T-cell (primary cell): ENCODE results near the gene VTA1. TPM values are rescaled to one million over a fixed set of nuclear protein-coding genes. Genes with fewer than 3 reads are reported as not detected.
"Not testable (repeated sequence)": the region's sequence is repeated elsewhere in the genome, so short reads cannot be mapped to it uniquely, and the experiment has no call there.

Experiments used
- ATAC-seq, 4 experiments: fragments of 200-7000 bp in 3 of 4; fragments of 150-1000 bp in 1 of 4; cut with Tn5 transposase; replicated peaks in 1 of 4; 1 replicate in 3 of 4; 2 replicates in 1 of 4; pipeline ENCODE4 v1.10.0; 2021; ENCODE audit warnings: moderate library complexity in 3 of 4, mild to moderate bottlenecking in 2 of 4, moderate number of reproducible peaks in 1 of 4
- CTCF ChIA-PET, 2 donors: fragments of 300-600 bp; sonication (Branson Sonifier 250); formaldehyde crosslinking; loops; one replicate each; lab custom pipeline; 2022; ENCODE audit warnings: antibody characterized with exemption in 2 of 2; lab: Charles Lee
- POLR2A ChIA-PET, 2 donors: fragments of 300-600 bp; sonication (Branson Sonifier 250); formaldehyde crosslinking; loops; one replicate each; lab custom pipeline; 2022; ENCODE audit warnings: antibody characterized with exemption in 2 of 2; lab: Charles Lee
- DNase-seq, 35 experiments: peaks; one replicate each; pipeline versions ENCODE4 v3.0.0 to v3.0.0-alpha.2; 2013 to 2023
- H3K27ac ChIP-seq: one replicate; pipeline ENCODE4 v1.5.1; 2013; ENCODE audit warnings: low read length
- H3K27me3 ChIP-seq, 2 experiments: replicated peaks in 1 of 2; 1 replicate in 1 of 2; 2 replicates in 1 of 2; pipeline versions ENCODE4 v1.6.1 to v1.7.0; 2013; ENCODE audit warnings: low read length in 1 of 2, mixed read lengths in 1 of 2; ENCODE audit not compliant: control insufficient read depth in 2 of 2, insufficient read depth in 2 of 2; ENCODE audit errors: extremely low read depth in 1 of 2
- H3K36me3 ChIP-seq, 2 donors: 1 replicate in 1 of 2; 2 replicates in 1 of 2; pipeline versions ENCODE4 v1.6.1 to v1.7.0; 2013; ENCODE audit warnings: low read length in 1 of 2; ENCODE audit not compliant: control insufficient read depth in 2 of 2, insufficient read depth in 1 of 2; ENCODE audit errors: extremely low read depth in 1 of 2
- H3K4me1 ChIP-seq, 2 experiments: 1 replicate in 1 of 2; 2 replicates in 1 of 2; pipeline versions ENCODE4 v1.6.1 to v1.7.0; 2013; ENCODE audit warnings: low read length in 2 of 2, mixed read lengths in 1 of 2; ENCODE audit not compliant: insufficient read depth in 2 of 2, control insufficient read depth in 1 of 2; ENCODE audit errors: extremely low read depth in 1 of 2
- H3K4me3 ChIP-seq, 2 donors: 1 replicate in 1 of 2; 2 replicates in 1 of 2; pipeline versions ENCODE4 v1.5.1 to v1.7.0; 2013; ENCODE audit warnings: mild to moderate bottlenecking in 2 of 2, low read length in 1 of 2, moderate library complexity in 1 of 2; ENCODE audit not compliant: control insufficient read depth in 1 of 2; ENCODE audit errors: extremely low read depth in 1 of 2
- H3K9me3 ChIP-seq: 2 replicates; pipeline ENCODE4 v1.7.0; 2013
- H3K27ac Mint-ChIP-seq, 2 donors: one replicate each; pipeline ENCODE4 v1.8.0; 2020 to 2021; ENCODE audit warnings: mild to moderate bottlenecking in 2 of 2, mixed read lengths in 2 of 2
- H3K27me3 Mint-ChIP-seq, 2 donors: one replicate each; pipeline ENCODE4 v1.8.0; 2021 to 2022; ENCODE audit warnings: mixed read lengths in 2 of 2
- H3K36me3 Mint-ChIP-seq: one replicate; pipeline ENCODE4 v1.8.0; 2021; ENCODE audit warnings: mixed read lengths
- H3K4me1 Mint-ChIP-seq, 3 donors: one replicate each; pipeline ENCODE4 v1.8.0; 2020 to 2022; ENCODE audit warnings: mixed read lengths in 3 of 3, mild to moderate bottlenecking in 1 of 3
- H3K4me3 Mint-ChIP-seq, 3 donors: one replicate each; pipeline ENCODE4 v1.8.0; 2020 to 2022; ENCODE audit warnings: mild to moderate bottlenecking in 3 of 3, mixed read lengths in 3 of 3, moderate library complexity in 3 of 3
- H3K9me3 Mint-ChIP-seq, 3 donors: one replicate each; pipeline ENCODE4 v1.8.0; 2020 to 2022; ENCODE audit warnings: mixed read lengths in 3 of 3
- WGBS: methylation state at CpG from one replicate; pipeline ENCODE4 v1.1.5; 2013; ENCODE audit warnings: missing lambda C conversion rate; ENCODE audit not compliant: insufficient coverage; 5-methylcytosine and 5-hydroxymethylcytosine counted together
- total RNA-seq, 35 experiments: library from RNA in 6 of 35; stranded (reverse) in 6 of 35; fragments of 120-200 nt in 1 of 35; gene quantifications; one replicate each; pipeline versions ENCODE4 v1.2.1 to v1.2.4 and lab custom pipeline; 2013 to 2026

The VTA1 gene
- total RNA-seq, 5 donors from 2014 or later (not counting 1 experiment from before 2014, with no cell fraction given): 19.2 to 31.5 (median 29.0) TPM

GRCh38 chr6:142118925-142119324, 28.1 kb upstream of the VTA1 start:
- no peaks in the 10 kb centered on the region for H3K36me3 ChIP-seq
- Mint-ChIP-seq H3K4me3 (no peak overlapping the region), H3K9me3 (no peaks in the 10 kb centered on the region), H3K4me1 (no peaks in the 10 kb centered on the region), H3K27ac (no peak overlapping the region), H3K27me3 (peaks cover 3 to 16% of the 10 kb centered on the region in 2 donors), H3K36me3 (no peaks in the 10 kb centered on the region)
- WGBS: 100% methylated on average over 2 of the region's 2 CpGs
- H3K9me3 ChIP-seq: no peaks in the 10 kb centered on the region
- H3K27me3 ChIP-seq: no peaks in the 10 kb centered on the region
- H3K27ac ChIP-seq: no peak overlapping the region
- ChIA-PET POLR2A (interaction anchor here in 1 of 2 donors (0.6 kb wide), 1 partner anchor 47 kb away, joined by 4 read pairs; no protein-coding TSS in a partner anchor), CTCF (no interaction called here)
- ATAC-seq: no peak
- no peak overlapping the region for H3K4me3 ChIP-seq
- no peak for DNase-seq
- no peaks in the 10 kb centered on the region for H3K4me1 ChIP-seq

DNA sequence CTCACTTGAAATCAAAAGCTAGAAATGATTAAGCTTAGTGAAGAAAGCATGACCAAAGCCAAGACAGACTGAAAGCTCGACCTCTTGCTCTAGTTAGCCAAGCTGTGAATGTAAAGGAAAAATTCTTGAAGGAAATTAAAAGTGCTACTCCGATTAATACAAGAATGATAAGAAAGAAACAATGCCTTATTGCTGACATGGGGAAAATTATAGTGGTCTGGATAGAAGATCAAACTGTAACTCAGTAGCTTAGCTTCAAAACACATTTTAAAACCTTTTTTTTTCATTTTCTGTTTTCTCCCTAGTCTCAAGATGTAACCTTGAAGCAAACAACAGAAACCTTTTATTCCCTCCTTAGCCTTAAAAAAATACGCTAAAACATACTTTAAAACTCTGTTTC, 25.7 kb upstream of the VTA1 start:
- Histone ChIP-seq H3K27ac (no peak overlapping the region), H3K36me3 (no peaks in the 10 kb centered on the region), H3K9me3 (no peaks in the 10 kb centered on the region), H3K4me3 (no peak overlapping the region), H3K4me1 (no peaks in the 10 kb centered on the region), H3K27me3 (no peaks in the 10 kb centered on the region)
- H3K27ac Mint-ChIP-seq: no peak overlapping the region
- no peaks in the 10 kb centered on the region for H3K36me3 Mint-ChIP-seq
- CTCF ChIA-PET: interaction anchor here (0.9 to 1.8 kb wide), 2 partner anchors 10 to 75 kb away, joined by 3 to 6 read pairs; no protein-coding TSS in a partner anchor
- DNase-seq (no peak), ATAC-seq (no peak)
- H3K4me3 Mint-ChIP-seq: no peak overlapping the region
- WGBS: 68% methylated on average over 2 of the region's 3 CpGs
- peaks cover 2 to 13% of the 10 kb centered on the region in 2 donors for H3K27me3 Mint-ChIP-seq
- POLR2A ChIA-PET: no interaction called here
- H3K9me3 Mint-ChIP-seq: no peaks in the 10 kb centered on the region
- H3K4me1 Mint-ChIP-seq: no peaks in the 10 kb centered on the region

DNA sequence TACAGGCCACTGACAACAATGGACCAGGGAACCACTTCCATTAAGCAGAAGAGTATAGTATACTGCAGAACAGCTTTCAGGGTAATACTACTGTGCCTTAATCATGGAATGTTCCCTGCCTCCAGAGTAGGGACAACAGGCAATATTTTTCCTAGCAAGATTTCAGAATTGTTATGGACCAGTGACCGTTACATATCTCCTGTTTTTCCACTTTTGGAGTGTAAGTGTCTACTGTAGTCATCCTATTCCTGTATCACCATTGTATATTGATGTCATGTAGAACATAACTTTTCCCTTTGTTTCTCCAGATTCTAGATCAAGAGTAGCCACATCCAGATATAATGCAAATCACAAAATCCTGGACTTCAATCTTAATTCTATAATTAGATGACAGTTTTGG, 16.2 kb upstream of the VTA1 start:
- H3K4me3 ChIP-seq: no peak overlapping the region
- no peaks in the 10 kb centered on the region for H3K4me1 ChIP-seq
- no CpG with 5 or more reads among the region's 1 CpG for WGBS
- ChIA-PET CTCF (interaction anchor here in 1 of 2 donors (0.6 kb wide), 1 partner anchor 24 kb away, joined by 3 read pairs; no protein-coding TSS in a partner anchor), POLR2A (no interaction called here)
- Mint-ChIP-seq H3K27me3 (peaks cover 15 to 38% of the 10 kb centered on the region in 2 donors), H3K27ac (no peak overlapping the region), H3K4me1 (no peaks in the 10 kb centered on the region), H3K36me3 (no peaks in the 10 kb centered on the region), H3K4me3 (no peak overlapping the region), H3K9me3 (no peaks in the 10 kb centered on the region)
- no peak for ATAC-seq
- no peaks in the 10 kb centered on the region for H3K36me3 ChIP-seq
- no peak overlapping the region for H3K27ac ChIP-seq
- H3K27me3 ChIP-seq: no peaks in the 10 kb centered on the region
- peaks cover 6% of the 10 kb centered on the region for H3K9me3 ChIP-seq
- DNase-seq: no peak

DNA sequence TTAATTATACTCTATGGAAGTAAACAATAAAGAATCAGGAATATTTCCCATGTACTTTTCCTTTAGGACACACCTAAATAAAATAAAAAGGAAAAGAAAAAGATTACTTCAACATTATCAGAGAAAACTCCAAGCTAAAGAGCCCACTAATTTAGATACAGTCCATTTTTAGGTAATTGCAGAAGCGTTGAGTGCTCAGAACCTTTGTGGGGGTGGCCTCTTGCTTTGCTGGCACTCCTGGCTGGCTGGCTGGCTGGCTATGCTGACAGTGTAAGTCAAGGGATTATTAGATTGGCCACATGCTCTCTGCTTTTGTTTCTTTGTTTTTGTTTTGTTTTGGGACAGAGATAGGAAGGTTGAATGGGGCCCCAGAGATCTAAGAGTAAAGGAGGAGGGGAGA, 14.4 kb upstream of the VTA1 start, which contains the start of gene GJE1:
GJE1 (plus strand) TSS at position 301 of the 400 bp plus-strand sequence. CDS start 234 bp downstream, outside the sequence.
- peaks cover 6% of the 10 kb centered on the region for H3K9me3 ChIP-seq
- no peaks in the 10 kb centered on the region for H3K27me3 ChIP-seq
- peaks cover 17 to 41% of the 10 kb centered on the region in 2 donors for H3K27me3 Mint-ChIP-seq
- 88% methylated on average over 1 of the region's 1 CpG for WGBS
- no peak for DNase-seq
- no peaks in the 10 kb centered on the region for H3K9me3 Mint-ChIP-seq
- ChIA-PET POLR2A (no interaction called here), CTCF (no interaction called here)
- no peaks in the 10 kb centered on the region for H3K36me3 Mint-ChIP-seq
- ATAC-seq: no peak
- no peaks in the 10 kb centered on the region for H3K4me1 Mint-ChIP-seq
- no peaks in the 10 kb centered on the region for H3K36me3 ChIP-seq
- H3K27ac ChIP-seq: no peak within 1 kb of the TSS
- no peak within 1 kb of the TSS for H3K27ac Mint-ChIP-seq
- no peak within 1 kb of the TSS for H3K4me3 ChIP-seq
- H3K4me3 Mint-ChIP-seq: no peak within 1 kb of the TSS
- no peaks in the 10 kb centered on the region for H3K4me1 ChIP-seq

DNA sequence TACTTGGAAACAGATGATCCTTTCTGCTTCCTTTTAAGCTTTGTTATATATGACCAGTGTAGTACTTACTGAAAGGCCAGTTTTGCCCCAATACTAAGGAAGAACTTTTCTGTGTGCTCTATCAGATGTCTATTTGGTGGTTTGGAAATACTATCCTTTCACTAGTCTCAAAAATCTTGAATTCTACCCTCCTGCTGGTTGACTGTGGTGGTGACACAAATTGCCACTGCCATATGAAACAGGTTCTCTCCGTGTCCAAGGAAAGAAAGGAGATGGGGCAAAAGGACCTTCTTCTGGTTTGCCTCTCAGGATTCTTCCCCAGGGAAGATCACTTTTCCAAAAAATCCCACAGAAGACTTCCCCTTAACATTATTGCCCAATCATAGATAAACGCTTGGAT, 8.2 kb upstream of the VTA1 start:
- Mint-ChIP-seq H3K27ac (no peak overlapping the region), H3K9me3 (no peaks in the 10 kb centered on the region), H3K27me3 (peaks cover 13 to 14% of the 10 kb centered on the region in 2 donors), H3K4me3 (no peak overlapping the region), H3K36me3 (no peaks in the 10 kb centered on the region), H3K4me1 (no peaks in the 10 kb centered on the region)
- Histone ChIP-seq H3K4me3 (no peak overlapping the region), H3K36me3 (no peaks in the 10 kb centered on the region), H3K27me3 (no peaks in the 10 kb centered on the region), H3K9me3 (no peaks in the 10 kb centered on the region), H3K4me1 (no peaks in the 10 kb centered on the region), H3K27ac (no peak overlapping the region)
- ChIA-PET CTCF (no interaction called here), POLR2A (interaction anchor here in 1 of 2 donors (0.6 kb wide), 1 partner anchor 738 kb away, joined by 3 read pairs; no protein-coding TSS in a partner anchor)
- DNase-seq (no peak), ATAC-seq (no peak)
- WGBS: 0% methylated on average over 1 of the region's 2 CpGs

DNA sequence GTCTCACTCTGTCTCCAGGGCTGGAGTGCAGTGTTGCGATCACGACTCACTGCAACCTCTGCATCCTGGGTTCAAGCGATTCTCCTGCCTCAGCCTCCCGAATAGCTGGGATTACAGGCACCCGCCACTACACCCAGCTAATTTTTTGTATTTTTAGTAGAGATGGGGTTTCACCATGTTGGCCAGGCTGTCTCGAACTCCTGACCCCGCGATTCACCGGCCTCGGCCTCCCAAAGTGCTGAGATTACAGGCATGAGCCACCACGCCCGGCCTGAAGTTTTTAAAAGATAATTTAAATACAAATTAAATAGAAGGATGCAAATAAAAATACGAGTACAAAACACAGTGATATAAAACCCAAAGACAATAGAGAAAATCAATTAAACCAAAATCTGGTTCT, 5.5 kb upstream of the VTA1 start:
- CTCF ChIA-PET, POLR2A ChIA-PET, H3K36me3 ChIP-seq: not testable (repeated sequence)

More for the DNA sequence above, 5.5 kb upstream of the VTA1 start:
- not testable (repeated sequence) for H3K36me3 Mint-ChIP-seq, H3K4me3 Mint-ChIP-seq, H3K9me3 ChIP-seq, H3K4me3 ChIP-seq, H3K27me3 ChIP-seq, H3K9me3 Mint-ChIP-seq, H3K27ac Mint-ChIP-seq, H3K4me1 ChIP-seq, H3K27ac ChIP-seq, ATAC-seq, DNase-seq
- peaks cover 10 to 11% of the 10 kb centered on the region in 2 donors for H3K27me3 Mint-ChIP-seq
- peaks cover 9 to 14% (median 11%) of the 10 kb centered on the region in 3 donors for H3K4me1 Mint-ChIP-seq
- 100% methylated on average over 3 of the region's 13 CpGs for WGBS
